ENCODE data around the gene E2F2.

Gene E2F2

DNA sequence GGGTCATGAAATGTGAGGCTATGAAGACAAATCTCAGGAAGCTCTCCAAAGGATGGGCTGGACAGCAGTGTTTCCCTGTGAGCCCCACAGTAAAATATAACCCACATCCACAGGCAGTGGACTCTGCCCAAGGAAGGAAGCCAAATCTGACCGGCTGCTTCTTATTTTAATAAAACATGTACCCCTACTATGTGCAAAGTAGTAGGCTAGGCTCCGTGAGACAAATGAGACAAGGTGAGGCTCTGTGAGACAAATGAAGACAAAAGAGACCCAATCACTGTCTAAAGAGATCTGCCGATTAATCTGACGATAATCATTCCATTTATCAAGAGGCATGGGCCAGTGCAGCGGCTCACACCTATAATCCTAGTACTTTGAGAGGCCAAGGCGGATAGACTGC lies 49.1 kb downstream of the E2F2 start:
- DNase-seq (ENCODE audit: low spot score) = no peak

DNA sequence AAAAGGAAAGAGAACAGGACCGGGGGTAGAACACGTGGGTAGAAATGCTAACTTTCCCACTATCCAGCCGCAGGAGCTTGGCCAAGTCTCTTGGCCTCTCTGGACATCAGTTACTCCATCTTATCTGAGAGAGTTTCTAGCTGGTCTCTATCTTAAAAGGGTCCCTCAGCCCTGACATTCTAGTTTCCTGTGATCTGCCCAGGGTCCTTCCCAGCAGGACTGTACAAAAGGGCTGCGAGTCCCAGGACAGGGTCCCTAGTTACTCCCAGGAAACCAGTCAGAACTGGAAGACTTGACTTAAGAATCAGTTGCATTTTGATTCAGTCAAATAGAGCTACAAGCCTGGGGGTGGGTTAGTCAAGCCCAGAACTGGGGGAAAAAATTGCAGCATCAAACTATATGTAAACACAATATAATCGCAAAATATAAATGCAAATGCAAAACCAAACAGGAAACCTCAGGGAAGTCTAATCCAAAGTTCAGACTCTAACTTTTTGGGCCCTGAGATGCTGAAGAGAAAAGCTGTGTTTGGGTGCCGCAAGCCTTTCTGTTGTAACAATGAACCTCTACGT lies 49.9 kb downstream of the E2F2 start:
- no peak for DNase-seq (ENCODE audit: low spot score)

- no peak for DNase-seq (ENCODE audit: low spot score)
Observed at GRCh38 chr1:23480187-23481025, 50.6 kb downstream of the E2F2 start.

GRCh38 chr1:23479666-23479941 lies 51.4 kb downstream of the E2F2 start:
- no peak for DNase-seq (ENCODE audit: low spot score)

GRCh38 chr1:23478896-23479665 lies 52.0 kb downstream of the E2F2 start:
- no peak for DNase-seq (ENCODE audit: low spot score)

DNA sequence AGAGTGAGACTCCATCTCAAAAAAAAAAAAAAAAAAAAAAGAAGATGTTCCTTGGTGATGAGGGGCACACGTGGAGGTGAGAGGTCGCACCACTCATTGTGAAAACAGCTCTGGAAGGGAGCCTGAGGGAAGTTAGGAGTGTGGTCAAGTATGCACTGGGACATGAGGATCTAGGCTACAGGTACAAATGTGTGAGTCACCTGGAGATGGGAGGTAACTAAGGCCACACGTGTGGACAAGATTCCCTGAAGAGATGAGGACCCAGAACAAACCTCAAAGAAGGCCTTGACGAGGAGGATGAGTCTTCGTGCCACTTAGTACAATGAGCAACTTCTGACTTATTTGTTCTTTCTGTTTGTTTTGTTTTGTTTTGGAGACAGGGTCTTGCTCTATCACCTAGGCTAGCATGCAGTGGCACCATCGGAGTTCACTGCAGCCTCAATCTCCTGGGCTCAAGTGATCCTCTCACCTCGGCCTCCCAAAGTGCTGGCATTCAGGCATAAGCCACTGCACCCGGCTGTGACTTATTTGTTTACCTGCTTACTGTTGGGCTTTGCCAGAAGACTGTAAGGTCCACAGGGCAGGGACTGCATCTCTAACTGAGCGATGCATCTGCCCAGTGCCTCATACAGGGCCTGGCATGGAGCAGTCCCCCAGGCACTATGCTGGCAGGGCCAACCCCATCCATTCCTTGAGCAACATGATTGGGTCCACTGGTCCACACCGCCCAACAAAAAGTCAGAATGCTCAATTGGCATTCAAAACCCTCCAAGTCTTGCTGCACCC lies 53.5 kb downstream of the E2F2 start:
- DNase-seq (ENCODE audit: low spot score) = no peak

- DNase-seq (ENCODE audit: low spot score) = no peak
Observed at GRCh38 chr1:23475641-23476040, 55.4 kb downstream of the E2F2 start.

DNA sequence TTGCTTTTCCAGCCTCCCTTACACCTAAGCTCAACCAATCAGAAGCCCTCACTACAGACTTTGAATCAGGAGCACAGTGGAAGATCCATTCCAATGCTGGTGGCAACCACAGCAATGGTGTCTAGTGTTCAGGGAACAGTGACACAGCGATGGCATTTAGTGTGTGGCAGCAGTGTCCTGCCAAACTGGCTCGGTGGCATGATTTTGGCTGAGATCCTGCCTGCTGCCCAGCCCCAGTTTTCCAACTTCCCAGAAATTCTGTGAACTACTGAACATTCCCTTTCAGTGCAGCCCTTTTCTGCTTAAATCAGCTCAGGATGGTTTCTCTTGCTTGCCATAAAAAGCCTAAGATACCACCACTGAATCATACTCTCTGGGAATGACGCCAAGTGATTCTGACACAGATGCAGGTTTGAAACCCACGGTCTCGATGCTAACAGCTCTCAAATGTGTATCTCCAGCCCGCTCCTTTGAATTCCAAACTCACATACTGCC lies 55.9 kb downstream of the E2F2 start:
- DNase-seq (ENCODE audit: low spot score) = no peak

- DNase-seq (ENCODE audit: low spot score) = no peak
Observed at GRCh38 chr1:23473037-23473800, 57.8 kb downstream of the E2F2 start.

DNA sequence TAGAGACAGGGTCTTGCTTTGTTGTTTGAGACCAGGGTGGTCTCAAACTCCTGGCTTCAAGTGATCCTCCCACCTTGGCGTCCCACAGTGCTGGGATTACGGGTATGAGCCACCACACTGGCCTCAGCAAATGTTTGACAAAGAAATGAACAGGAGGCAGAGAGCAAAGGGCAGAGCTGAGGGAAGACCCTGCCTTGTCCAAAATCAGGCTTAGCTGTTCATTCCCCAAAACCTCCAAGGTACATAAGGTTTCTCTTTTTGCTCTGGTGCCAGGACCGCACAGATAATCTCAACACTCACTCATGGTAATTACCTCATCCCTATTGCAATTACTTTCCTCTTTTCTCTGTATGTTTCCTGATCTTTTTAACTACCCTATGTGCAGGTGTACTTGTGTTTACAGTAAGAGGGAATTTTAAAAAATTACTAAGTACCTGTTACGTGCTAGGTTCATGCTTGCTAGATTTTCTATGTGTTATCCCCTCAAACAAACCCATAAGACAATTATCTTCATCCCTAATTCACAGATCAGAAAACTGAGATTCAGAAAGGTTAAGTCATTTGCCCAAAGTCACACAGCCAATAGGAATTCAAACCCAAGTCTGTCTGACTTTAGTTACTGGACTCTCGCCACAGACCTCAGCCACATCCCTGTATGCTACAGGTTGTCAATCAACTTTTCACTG lies 58.5 kb downstream of the E2F2 start:
- no peak for DNase-seq (ENCODE audit: low spot score)

GRCh38 chr1:23471473-23472075 lies 59.5 kb downstream of the E2F2 start:
- DNase-seq (ENCODE audit: low spot score) = no peak

GRCh38 chr1:23470282-23471070 lies 60.6 kb downstream of the E2F2 start:
- DNase-seq (ENCODE audit: low spot score) = no peak

DNA sequence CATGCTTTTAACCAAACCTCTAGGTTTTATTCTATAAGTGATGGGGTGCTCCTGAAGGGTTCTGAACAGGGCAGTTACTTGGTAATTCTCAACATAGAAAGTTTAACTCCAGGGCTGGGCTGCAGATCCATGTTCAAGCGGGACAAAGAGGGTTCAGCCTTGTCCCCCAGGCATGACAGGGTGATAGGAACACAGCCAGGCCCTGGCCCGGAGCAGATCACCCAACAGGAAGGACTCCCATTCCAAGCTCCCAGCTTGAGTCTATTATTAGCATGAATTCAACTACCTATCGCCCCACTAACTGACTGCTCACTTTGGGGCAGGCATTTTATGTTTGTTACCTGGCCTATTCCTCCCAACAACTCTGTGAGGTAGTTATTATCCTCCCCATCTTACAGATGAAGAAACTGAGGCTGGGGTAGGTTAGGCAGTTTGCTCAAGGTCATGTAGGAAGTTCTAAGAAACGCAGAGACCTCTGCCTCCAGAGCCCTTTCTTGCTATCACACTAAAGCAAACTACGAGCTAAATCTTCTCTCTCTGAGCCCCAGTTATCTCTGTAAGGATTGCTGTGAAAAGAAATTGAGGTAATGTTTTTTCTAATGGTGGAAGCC lies 61.6 kb downstream of the E2F2 start:
- no peak for DNase-seq (ENCODE audit: low spot score)

GRCh38 chr1:23466423-23466989 lies 64.5 kb downstream of the E2F2 start:
- DNase-seq (ENCODE audit: low spot score) = no peak

DNA sequence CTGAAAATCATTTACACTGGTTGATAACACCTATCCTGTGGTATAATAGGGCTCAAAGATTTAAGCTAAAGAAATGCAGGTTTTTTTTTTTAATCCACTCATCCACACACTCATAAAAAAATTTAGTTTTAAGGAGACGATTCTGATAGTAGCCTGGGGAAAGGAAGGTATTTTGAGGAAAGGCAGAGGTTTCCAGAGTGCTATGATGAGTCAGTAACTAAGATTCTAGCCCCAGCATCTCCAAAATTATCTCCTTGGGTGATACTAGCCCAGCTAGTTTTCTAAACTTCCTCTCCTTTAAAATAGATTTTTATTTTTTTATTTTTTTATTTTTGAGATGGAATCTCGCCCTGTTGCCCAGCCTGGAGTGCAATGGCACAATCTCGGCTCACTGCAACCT lies 67.7 kb downstream of the E2F2 start:
- DNase-seq (ENCODE audit: low spot score) = no peak

DNA sequence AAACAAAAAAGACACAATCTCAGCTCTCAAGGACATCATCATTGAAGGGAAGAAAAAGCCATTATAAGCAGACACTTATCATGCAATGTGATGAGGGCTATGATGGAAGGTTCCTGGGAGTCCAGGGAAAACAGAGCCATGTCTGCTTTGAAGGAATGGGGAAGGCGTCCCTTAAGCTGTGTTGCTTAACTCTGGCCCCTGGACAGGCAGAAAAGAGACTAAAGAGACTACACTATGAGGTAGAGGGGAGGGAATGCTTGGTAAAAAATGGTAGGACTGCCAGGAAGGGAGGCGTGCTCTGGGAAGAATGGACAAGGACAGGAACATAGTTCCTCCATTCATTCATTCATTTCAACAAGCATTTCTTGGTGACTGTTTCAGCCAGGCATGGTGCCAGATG lies 68.3 kb downstream of the E2F2 start:
- no peak for DNase-seq (ENCODE audit: low spot score)

DNA sequence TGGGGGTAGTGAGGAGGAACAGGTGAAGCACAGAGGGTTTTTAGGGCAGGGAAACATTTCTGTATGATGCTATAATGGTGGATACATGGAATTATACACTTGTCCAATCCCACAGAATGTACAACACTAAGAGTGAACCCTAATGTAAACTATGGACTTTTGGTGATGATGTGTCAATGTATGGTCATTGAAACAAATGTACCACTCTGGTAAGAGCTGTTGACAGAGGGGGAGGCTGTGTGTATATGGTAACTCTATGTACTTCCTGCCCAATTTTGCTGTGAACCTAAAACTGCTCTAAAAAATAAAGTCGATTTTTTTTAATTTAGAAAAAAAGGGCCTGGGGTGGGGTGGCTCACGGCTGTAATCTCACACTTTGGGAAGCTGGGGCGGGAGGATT lies 70.0 kb downstream of the E2F2 start:
- DNase-seq (ENCODE audit: low spot score) = no peak

- no peak for DNase-seq (ENCODE audit: low spot score)
Observed at GRCh38 chr1:23460519-23460918, 70.5 kb downstream of the E2F2 start.

- DNase-seq (ENCODE audit: low spot score) = no peak
Observed at GRCh38 chr1:23459338-23459757, 71.7 kb downstream of the E2F2 start.

Measured in hematopoietic multipotent progenitor cell treated with erythropoietin and hydrocortisone succinate and interleukin-3 and kit ligand, for 15 days (in vitro differentiated cells).